HG03280 (cell line): ENCODE results near the gene NPTN.
"Not testable (repeated sequence)": the region's sequence is repeated elsewhere in the genome, so short reads cannot be mapped to it uniquely, and the experiment has no call there.

Source experiments
- ATAC-seq: cut with Tn5 transposase; IDR thresholded peaks from one replicate; pipeline ENCODE4 v1.9.1; 2021; ENCODE audit warnings: mild to moderate bottlenecking, moderate library complexity; ENCODE audit not compliant: unreplicated experiment

NPTN gene

DNA sequence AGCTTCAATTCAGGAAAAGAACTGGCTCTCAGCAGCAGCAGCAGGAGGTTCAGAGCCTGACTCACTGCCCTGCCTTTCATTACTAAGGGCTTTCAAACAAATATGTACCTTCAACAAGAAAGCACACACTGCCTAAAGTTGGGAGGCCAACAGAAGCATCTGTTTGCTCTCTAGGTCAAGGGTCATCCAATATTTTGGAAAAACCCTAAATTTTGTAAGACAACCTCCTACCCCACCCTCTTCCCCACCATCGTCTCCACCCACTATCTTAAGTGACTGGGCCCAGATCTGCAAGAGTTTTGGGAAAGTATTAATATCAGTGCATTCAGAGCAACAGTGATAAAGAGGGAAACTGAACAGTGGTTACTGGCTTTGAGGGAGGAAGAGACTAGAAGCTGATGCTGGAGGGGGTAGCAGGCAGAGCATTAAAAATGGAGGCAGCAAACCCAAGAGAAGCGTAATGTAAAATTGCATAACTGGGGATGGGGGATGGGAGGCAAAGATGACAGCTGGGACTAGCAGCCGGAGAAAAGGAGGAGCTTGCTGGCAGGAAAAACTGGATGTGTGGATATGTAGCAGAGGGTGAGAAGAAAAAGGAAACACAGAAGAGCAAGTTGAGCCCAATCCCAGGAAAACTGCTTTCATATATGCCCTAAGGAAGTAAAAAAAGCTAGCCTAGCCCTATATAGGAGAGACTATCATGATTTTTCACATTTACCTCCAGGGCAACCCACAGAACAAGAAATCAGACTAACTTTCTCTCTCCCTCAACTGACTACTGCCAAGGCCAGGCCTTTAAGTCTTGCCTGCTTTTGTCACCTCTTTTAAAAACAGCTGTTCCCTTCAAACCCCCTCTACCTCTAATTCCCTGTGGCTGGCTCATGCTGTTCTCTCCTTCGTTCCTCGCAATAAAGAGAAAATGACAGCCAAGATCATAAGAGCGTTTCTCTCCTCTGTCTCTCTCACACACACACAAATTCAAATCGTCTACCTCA, 31.4 kb downstream of the NPTN start:
- ATAC-seq = no peak

DNA sequence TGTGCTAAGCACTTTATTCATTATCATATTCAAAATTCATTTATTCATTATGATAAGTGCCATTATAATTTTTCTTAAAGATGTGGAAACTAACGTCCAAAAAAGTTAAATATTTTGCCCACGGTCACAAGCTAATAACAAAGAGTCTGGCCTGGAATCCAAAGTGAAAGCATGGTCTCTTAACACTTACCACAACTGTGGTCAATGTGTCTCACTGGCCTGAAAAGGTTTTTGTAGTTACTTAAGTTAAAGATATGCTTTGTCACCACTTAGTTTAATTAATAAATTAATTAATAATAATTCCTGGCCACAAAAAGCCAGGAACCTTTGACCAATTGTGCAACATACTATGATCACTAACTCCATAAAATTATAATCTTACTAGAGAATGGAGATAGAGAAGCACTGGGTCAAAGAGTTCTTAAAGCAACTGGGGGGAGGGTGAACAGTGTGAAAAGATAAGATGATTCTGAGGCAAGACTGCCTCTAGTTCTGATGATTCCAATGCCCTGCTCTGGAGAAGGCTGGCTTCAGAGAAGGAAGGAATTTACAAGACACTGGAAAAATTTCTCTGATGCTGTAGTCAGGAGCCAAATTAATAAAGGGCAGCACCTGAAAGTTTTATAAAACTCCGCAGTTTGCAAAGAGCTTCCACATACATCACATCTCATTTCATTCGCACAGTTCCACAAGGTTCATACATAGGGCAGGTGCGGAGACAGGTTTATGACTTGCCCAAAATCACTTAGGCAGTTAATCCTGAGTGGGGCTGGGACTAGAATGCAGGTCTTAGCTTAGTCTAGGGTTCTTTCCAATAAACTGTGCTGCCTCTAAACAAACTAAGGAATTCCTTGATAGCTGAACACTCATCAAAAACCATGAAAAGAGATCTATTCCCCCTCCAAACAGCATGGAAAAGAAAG, 32.5 kb downstream of the NPTN start:
- no peak for ATAC-seq

DNA sequence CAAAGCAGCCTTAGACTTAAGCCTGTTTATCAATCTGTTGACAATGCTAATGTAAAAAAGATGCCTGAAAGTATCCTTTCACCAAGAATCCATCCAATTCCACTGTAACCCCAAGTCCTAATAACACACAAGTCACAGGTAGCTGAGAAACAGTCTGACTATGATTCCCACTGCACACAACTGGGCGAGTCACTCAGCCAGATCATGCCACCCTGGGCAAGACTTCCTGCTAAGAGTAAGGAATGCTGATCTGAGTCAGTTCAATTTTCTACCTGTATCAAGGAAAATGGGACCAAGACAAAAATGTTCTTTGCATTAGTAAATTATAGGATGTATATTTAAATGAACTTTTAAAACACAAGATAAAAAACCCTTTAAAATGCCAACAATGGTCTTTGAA, 33.3 kb downstream of the NPTN start:
- no peak for ATAC-seq

DNA sequence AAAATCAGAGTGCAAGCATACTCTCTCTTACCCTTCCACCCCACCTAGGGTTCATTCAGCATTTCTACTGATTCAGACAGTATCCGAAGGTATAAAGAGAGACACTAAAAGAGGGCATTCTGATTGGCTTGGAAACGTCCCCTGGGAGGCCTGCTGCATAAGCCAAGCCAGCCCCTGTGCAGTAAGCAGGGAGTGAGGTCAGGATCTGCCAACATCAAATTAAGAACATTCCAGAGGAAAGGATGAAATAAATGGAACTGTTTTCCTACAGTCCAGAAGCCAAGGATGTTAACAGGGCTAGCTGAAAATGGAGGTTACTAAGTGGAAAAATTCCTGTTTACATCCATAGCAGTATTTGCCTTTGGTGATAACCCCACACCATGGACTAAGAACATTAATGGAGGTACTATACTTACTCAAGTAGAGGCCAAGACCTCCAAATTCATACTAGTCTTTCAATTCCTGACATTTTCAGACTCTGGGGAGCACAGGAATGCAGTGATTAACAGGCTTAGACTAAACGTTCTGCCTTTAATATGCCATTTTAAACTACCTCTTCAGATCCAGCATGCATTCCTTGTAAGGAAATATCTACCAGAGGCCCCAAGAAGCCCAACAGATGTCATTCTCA, 34.5 kb downstream of the NPTN start:
- ATAC-seq = no peak

DNA sequence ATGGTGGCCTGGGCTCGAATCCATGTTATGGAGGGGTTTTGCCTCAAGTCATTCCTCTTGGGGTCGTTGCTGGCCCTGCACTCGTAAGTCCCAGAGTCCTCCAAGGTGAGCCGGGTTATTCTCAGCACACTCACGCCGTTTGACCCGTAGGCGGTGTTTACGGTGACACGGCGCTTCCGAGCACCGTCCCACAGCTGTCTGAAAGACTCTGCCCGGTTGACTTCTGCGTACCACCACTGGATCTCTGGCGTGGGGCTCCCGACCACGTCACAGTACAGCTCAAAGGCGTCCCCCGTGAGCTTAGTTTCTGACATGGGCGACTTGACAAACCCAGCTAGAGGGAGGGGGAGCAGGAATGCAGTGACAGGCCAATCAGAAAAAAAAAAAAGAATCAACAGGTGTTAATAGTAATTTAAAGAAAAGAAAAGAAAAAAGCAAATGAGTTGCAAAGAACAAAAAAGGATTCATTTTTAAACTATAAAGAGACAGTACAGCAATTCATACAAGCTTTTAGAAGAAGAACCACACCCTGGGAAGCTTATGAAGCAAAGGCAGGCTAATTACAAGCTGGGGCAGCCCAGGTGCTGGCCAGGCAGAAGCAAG, 36.1 kb downstream of the NPTN start:
- no peak for ATAC-seq

DNA sequence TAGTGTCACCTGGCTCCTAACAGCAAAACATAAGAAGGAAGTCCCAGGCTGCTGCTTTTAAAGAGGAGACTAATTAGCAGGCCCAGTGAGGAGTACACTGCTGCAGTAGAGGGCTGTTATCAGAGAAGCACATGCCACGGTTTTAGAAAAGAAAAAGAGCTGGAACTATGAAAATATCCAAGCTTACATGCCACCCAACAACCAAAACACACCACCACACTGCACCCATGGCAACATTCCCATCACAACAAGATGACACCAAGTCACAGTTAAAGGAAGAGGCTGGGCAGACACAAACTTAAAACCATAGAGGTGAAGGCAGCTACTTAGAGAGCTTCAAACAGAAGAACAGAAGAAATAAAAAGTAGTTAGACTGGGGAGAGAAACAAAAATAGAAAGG, 37.0 kb downstream of the NPTN start:
- no peak for ATAC-seq

DNA sequence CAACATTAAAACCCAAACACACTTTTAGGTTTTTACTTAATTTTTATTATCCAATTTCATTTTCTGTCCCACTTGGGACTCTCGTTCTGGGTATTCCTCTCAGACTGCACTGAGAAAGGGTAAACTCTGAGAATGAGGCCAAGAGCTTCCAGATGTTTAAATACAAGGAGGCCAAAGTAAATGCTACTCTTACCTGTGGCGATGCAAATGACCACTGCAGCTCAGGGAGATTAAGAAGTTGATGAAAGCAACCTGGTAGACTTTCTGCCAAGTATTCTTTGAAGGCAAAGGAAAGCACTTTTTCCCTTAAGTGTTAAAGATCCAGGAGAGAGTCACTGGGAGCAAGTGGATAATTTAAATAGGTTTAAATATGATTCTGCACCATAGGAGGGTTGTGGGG, 39.1 kb downstream of the NPTN start:
- no peak for ATAC-seq

DNA sequence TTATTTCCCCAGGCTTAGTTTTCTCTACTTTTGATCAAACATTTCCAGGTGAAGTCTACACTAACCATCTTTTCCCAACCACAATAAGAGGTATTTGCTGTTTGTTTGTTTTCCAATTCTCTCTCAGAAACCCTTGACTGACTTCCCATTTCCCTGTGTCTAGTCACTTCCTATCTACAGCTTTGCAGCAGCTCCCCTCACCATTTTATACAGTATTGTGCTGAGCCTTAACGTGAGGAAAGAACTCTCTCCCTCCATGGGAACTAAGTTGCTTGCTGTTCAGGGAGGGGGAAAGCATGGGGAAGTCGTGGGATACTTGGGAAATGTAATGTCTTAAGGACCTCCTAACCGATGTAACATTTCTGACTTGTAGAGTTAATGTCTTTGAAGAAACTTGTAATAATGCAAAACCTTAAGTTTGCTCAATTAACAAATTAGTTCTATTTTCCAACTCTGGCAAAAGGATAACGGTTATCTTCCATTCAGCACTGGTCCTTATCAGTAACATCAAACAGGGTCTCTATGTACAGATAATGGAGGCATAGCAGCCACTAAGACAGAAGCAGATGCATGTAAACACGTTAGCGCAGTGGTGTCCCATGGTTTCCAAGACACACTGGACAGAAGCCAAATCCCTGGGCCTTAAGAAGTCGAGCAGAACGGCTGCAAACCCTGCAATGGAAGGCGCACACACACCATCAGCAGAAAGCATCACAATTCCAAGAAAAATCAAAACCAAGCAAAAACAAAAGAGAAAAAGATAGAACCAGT, 39.7 kb downstream of the NPTN start:
- ATAC-seq = no peak

DNA sequence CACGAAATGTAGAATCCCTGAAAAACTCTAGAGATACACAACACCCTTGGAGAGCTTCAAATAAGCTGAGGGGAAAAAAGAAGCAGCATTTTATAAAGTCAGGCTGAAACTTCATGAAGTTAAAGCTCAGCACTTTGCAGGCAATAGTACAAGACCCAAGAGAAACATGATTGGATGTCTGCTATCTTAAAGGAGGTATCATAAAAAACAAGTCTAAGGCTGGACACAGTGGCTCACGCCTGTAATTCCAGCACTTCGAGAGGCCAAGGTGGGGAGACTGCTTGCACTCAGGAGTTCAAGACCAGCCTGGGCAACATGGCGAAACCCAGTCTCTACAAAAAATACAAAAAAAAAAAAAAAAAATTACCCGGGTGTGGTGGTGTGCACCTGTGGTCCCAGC, 42.9 kb downstream of the NPTN start:
- ATAC-seq = no peak

DNA sequence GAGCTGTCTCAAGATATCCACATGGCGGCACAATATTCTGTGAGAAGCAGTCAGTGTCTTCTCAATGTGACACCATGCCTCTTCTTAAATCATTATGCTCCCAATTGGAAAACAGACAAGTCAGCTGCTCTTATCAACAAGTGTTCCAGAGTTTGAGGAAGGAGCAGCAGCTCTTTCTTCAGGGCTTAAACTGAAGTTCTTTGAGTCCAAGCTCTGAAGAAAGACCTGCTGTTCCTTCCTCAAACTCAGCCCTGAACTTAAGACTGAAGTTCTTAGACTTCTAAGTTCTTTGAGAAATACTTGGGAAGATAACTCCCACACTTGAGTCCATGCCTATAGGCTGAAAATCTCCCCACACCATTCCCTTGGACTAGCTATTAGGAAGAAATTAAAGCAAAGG, 43.4 kb downstream of the NPTN start:
- no peak for ATAC-seq

DNA sequence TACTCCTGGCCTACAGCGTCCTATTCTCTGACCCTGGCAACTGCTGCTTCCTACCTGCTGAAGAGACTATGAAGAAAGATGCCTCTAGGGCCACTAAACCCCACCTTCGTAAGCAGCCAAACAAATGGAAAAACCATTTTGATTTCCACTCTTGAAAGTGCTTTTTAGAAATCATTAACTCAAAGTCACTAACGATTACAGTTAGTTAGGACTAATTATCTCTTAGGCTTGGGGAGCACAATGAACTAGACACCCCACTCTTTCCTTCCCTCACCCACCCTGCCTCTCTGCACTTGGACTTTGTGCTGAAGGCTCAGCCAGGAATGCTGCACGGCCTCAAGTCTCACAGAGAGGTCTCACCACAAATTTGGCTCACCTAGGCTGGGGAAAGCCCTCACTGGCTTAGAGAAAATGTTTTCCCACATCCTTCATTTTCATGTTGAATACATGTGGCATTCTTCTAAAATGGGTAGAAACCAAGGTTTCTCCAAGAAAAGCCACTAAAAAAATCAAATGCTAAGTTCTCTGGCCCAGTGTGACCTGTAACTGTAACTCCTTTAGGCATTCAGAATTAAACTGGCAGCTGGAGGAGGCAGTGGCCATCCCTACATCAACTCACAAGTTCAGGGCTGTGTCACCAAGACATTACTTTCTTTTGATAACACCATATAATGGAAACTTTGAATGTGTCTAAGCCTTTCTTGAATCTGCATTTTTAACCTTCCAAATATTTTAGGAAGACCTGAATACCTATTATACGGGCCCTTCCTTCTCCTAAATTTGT, 47.1 kb downstream of the NPTN start:
- no peak for ATAC-seq

DNA sequence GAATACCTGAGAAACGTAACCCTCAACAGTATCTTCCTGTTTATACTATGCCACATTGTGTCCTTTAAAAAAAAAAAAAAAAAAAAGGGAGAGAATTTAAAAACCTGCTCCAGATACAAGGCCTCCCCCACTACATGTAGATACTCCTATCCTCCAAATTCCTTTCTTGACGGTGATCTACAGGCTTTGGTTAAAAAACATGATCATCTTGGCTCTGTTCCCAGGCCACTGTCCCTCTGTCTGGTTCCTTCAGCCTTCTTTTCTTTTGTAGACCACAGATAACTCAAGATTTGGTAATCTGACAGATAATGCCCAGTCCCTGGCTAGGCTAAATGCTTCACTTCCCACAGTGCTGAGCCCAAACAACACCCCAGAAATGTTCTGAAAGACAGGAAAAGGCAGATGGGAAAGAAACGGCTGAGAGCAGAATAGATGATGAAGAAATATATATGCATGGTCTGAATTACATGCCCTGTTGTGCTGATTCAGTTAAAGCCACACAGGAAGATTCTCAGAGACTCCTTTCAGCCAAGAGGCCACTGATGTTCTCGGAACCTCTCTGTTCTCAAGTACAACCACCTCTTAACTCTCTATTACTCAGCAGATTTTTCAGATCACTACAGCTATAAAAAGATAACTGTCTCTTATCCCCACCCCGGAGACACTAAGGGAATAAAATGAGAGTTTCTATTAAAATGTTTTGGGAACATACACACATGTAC, 48.3 kb downstream of the NPTN start:
- ATAC-seq = no peak

DNA sequence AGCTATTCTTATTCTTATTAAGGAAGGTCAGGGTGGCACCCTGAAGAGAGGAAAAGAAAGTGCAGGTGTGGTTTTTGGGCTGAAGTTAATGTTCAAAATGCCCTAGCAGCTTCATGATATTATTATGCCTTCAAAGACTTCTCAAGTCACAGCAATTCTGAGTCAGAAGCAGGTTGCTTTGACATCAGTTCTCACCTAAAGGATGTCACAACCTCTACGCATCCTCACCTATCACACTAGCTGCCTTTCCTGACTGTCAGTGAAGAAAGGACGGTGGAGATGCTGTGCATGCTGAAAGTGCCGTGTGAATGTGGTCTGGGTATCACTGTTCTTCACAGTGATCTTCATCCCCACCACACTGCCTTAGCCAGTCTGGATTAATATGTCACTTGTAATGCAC, 49.6 kb downstream of the NPTN start:
- ATAC-seq = no peak

DNA sequence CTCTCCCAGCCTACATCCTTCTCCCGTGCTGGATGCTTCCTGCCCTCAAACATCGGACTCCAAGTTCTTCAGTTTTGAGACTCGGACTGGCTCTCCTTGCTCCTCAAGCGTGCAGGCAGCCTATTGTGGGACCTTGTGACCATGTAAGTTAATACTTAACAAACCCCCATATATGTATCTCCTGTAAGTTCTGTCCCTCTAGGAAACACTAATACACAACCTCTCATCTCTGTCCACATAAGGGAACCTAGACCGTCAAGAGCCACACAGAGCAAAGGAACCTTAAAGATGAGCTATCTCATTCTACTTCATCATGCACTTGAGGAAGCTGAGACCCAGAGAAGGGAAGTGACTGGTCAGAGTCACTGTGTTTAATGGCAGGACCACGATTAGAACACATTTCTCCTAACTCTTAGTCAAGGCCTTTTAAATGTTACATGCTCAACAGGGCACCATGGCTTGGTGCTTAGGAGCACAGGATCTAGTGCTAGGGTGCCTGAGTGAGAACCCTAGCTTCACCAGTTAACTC, 50.3 kb downstream of the NPTN start:
- ATAC-seq = no peak

DNA sequence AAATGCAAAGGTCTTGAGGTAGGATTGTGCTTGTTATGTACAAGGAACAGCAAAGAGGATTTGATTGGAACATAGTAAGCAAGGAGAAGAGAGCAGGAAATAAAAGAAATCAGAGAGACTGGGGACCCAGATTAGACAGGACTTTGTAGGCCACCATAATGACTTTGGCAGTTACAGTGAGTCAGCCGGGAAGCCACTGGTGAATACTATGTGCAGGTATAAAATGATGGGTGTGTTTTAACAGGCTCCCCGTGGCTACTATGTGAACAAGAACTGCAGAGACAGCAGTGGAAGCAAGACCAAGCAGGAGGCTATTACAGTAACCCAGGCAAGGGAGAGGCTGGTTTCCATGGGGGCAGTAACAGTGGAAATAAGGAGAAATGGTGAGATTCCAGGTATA, 55.2 kb downstream of the NPTN start:
- no peak for ATAC-seq

DNA sequence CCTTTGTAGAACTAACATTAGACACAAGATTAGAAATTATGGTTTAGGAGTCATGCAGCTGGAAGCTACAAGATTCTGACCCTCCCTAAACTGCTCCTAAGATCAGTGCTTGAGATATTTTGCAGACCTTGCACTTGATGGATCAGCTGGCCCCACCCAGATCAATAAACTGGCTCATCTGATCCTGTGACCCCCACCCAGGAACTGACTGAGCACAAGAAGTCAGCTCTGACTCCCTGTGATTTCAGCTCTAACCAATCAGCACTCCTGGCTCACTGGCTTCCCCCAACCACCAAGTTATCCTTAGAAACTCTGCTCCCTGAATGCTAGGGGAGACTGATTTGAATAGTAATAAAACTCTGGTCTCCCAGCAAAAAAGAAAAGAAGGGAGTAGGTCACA, 55.6 kb downstream of the NPTN start:
- not testable (repeated sequence) for ATAC-seq

DNA sequence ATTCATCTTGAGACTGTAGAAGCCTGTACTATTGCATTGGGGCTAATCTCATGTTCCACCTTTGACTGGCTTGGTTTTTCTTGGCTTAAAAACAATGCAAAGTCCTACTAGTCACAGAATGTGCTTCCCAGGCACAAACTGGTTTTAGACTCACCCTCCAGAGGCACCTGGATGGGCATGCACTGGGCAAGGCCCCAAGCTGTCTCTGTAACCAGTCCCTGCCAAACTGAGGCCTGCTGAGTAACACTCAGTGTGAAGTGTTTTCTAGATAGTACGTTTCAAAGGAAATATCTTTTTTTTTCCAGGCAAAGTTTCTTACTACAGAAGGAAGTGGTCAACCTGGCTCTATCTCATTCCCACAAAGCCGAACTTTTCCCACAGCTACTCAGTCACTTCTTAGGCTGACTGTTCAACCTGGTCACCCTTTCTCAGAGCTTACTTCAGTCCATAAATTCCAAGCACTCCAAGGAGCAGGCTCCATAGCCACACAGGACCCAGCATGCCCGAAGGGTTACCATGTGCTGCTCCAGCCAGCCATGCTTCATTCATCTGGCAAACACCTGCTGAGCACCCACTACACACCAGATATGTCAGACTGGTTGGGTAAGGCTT, 57.4 kb downstream of the NPTN start:
- no peak for ATAC-seq

DNA sequence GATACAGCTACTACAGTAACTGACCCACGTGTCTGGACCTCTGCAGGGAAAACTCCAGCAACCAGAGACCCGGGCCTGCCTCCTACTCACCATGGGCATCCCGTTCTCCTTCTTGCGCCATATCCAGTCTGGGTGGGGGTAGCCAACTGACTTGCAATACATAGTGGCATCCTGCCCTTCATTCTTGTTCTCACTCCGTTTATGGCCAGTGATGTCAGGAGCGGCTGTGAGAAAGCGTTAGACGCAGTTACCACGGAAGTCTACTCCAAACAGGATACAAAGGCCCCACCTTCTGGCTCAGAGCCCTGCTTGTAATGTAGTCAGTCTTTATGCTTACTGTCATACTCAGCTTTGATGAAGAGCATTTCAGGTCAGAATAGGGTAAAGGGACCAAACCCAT, 59.6 kb downstream of the NPTN start:
- ATAC-seq = no peak
